BJ (cell line): ENCODE results near the gene SLC22A31. TPM values are rescaled to one million over a fixed set of nuclear protein-coding genes. Genes with fewer than 3 reads are reported as not detected.

Experiments
- CTCF ChIA-PET: fragments of 350-600 bp; formaldehyde crosslinking; extraction: SDS; loops from one replicate; lab custom pipeline; 2021; ENCODE audit warnings: antibody characterized with exemption, inconsistent platforms; lab: Yijun Ruan, JAX
- POLR2A ChIA-PET: fragments of 300-600 bp; sonication (Branson Sonifier 250); formaldehyde crosslinking; extraction: SDS; loops from one replicate; lab custom pipeline; 2021; ENCODE audit warnings: antibody characterized with exemption; lab: Charles Lee
- DNase-seq: peaks from one replicate; pipeline ENCODE4 v3.0.0-alpha.2; 2011; ENCODE audit warnings: low read depth
- H3K27me3 ChIP-seq: 2 replicates; pipeline ENCODE4 v1.6.0; 2011; ENCODE audit warnings: low read length; ENCODE audit not compliant: control insufficient read depth, insufficient read depth
- H3K36me3 ChIP-seq: 2 replicates; pipeline ENCODE4 v1.5.1; 2011; ENCODE audit warnings: low read length; ENCODE audit not compliant: control insufficient read depth, insufficient read depth
- H3K4me3 ChIP-seq: 2 replicates; pipeline ENCODE4 v1.5.1; 2011; ENCODE audit warnings: low read depth, mild to moderate bottlenecking, control low read depth, low read length
- polyA plus RNA-seq: library from polyadenylated mRNA; depleted of rRNA; stranded (reverse); fragments of >200 nt; gene quantifications from 2 replicates; pipeline ENCODE4 v1.2.3, GENCODE V29; 2011
- TF ChIP-seq, protein P1 (sequence below): IDR thresholded peaks from 2 replicates; pipeline ENCODE4 v1.5.1; 2011; ENCODE audit warnings: low read depth, mild to moderate bottlenecking, control low read depth, inconsistent platforms, low read length, moderate library complexity; ENCODE audit not compliant: insufficient read depth

The SLC22A31 gene
- polyA plus RNA-seq, 1 experiment: 0.11 TPM

DNA sequence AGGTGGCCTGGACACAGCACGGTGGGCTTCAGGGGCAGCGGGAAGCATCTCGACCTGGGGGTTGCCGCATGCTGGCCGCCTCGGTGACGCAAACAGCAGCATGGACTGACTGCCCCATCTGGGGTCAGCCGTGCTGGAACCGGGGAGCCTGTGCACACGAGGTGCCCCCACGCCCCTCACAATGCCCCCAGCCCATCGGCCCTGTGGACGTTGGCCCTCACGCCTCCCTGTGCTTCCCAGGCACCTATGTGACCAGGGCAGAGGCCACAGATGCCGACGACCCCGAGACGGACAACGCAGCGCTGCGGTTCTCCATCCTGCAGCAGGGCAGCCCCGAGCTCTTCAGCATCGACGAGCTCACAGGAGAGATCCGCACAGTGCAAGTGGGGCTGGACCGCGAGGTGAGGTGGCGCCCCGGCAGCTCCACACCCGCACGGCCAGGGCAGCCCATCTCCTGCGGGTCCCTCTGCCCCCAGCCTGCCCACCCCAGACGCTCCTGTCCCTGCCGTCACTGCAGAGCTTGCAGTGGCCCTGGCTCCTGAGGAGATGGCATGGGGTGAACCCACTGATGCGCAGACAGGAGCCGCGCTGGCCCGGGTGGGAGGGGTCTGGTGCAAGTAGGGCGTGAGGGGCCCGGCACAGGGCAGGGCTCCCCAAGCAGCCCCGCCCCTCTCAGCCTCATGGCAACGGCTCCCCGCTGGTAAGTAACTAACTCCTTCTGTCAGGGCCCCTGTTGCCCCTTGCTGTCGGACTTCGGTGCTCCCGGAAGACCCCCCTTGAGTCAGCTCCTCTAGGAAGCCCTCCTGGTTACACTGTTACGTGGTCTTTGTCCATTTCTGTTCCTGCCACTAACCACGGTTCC lies 15.2 kb downstream of the SLC22A31 start:
- DNase-seq: no peak
- TF ChIP-seq, protein P1, sequence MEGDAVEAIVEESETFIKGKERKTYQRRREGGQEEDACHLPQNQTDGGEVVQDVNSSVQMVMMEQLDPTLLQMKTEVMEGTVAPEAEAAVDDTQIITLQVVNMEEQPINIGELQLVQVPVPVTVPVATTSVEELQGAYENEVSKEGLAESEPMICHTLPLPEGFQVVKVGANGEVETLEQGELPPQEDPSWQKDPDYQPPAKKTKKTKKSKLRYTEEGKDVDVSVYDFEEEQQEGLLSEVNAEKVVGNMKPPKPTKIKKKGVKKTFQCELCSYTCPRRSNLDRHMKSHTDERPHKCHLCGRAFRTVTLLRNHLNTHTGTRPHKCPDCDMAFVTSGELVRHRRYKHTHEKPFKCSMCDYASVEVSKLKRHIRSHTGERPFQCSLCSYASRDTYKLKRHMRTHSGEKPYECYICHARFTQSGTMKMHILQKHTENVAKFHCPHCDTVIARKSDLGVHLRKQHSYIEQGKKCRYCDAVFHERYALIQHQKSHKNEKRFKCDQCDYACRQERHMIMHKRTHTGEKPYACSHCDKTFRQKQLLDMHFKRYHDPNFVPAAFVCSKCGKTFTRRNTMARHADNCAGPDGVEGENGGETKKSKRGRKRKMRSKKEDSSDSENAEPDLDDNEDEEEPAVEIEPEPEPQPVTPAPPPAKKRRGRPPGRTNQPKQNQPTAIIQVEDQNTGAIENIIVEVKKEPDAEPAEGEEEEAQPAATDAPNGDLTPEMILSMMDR: no peak
- Histone ChIP-seq H3K4me3 (no peak overlapping the region), H3K27me3 (no peaks in the 10 kb centered on the region; the same call in 1 of the 2 replicates), H3K36me3 (no peaks in the 10 kb centered on the region)
- CTCF ChIA-PET: interaction anchor here (1.3 kb wide), 1 partner anchor 32 kb away, joined by 3 read pairs; the partner anchor contains the start of gene ZNF778
- POLR2A ChIA-PET: no interaction called here

DNA sequence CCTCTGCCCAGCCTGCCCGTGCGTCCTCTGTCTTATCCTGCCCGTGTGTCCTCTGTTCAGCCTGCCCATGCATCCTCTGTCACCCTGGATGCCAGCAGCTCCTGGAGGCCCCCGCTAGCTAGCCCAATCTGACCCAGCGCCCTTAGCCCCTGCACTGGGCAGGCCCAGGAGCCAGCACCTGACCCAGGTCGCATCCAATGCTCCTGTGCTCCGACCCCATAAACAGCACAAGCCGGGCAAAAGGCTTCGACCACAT lies 15.7 kb downstream of the SLC22A31 start:
- Histone ChIP-seq H3K27me3 (no peaks in the 10 kb centered on the region; the same call in 1 of the 2 replicates), H3K36me3 (no peaks in the 10 kb centered on the region), H3K4me3 (no peak overlapping the region)
- DNase-seq: no peak
- CTCF ChIA-PET: interaction anchor here (0.9 to 1.3 kb wide), 2 partner anchors 18 to 33 kb away, joined by 3 read pairs; partner anchors contain the start of gene ZNF778
- POLR2A ChIA-PET: no interaction called here
- TF ChIP-seq, protein P1: no peak

DNA sequence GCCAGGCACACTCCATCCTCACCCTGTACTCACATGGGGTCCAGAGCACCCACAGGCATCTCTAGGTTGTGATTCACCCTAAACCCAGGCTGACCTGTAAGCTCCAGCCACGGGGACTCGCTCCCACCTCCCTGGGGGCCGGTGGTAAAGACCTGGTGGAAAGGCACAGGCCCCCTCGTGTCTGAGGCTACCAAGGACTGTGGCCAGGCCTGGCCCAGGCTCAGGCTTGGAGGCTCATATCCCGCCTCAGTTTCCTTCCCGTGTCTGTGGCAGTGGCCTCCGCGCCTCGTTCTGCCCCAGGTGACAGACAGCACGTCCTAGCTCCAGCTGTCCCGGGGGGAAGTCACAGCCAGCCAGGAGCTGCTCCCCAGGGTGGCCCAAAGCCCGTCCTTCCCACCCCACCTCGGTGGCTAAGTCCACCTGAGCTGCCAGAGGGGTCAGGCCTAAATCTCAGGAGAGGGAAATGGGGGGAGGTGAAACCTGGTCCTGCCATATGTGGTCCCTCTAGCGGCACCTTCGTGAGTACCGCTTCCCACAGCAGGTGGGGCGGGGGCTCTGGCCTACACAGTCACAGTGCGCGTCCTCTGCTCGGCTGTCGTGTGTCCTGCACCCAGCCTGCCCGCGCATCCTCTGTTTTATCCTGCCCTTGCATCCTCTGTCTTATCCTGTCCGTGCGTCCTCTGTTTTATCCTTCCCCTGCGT lies 16.2 kb downstream of the SLC22A31 start:
- no peak for DNase-seq
- ChIA-PET CTCF (interaction anchor here (0.9 to 1.3 kb wide), 2 partner anchors 17 to 33 kb away, joined by 3 read pairs; partner anchors contain the start of gene ZNF778), POLR2A (no interaction called here)
- TF ChIP-seq, protein P1: no peak
- Histone ChIP-seq H3K4me3 (no peak overlapping the region), H3K36me3 (no peaks in the 10 kb centered on the region), H3K27me3 (no peaks in the 10 kb centered on the region; the same call in 1 of the 2 replicates)

DNA sequence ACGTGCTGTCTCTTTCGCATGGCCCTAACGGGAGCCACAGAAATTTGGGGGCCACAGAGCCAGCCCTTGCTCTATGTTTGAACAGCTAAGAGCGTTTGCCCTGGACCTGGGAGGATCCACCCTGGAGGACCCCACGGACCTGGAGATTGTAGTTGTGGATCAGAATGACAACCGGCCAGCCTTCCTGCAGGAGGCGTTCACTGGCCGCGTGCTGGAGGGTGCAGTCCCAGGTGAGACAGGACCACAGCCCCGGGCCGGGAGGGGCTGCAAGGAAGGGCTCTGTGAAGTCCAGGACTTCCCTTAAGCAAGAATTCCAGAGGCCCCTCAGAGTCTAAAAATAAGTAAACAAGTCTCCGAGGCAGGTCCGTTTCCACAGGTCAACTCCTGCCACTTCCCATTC lies 16.9 kb downstream of the SLC22A31 start:
- CTCF ChIA-PET: no interaction called here
- TF ChIP-seq, protein P1: no peak
- Histone ChIP-seq H3K36me3 (no peaks in the 10 kb centered on the region), H3K4me3 (no peak overlapping the region), H3K27me3 (no peaks in the 10 kb centered on the region; the same call in 1 of the 2 replicates)
- POLR2A ChIA-PET: no interaction called here
- no peak for DNase-seq

DNA sequence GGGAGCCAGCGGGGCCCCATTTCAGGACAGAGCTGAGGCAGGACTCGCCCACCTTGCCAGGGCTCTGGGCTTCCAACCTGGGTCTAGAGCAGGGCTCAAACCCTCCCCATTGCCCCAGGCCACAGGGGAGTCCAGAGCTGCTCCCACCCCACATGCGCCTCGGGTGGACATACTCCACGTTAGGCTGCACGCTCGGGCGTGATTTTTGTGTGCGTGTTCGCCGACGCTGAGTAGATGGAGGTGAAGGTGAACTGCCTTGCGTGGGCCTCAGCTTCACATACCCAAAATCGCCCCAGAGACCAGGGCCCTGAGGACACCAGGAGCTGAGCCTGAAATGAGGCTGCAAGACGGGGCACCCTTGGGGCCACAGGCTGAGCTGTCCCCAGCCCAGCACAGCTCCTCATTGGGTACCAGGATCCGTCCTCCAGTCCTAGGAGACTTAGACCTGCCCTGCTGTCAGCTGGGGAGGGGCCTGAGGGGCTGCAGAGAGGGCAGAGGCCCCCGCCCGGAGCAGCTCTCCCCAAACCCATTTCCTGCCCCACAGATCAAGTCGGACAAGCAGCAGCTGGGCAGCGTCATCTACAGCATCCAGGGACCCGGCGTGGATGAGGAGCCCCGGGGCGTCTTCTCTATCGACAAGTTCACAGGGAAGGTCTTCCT lies 20.6 kb downstream of the SLC22A31 start:
- TF ChIP-seq, protein P1: no peak
- ChIA-PET POLR2A (no interaction called here), CTCF (no interaction called here)
- no peak for DNase-seq
- H3K4me3 ChIP-seq: no peak overlapping the region
- H3K27me3 ChIP-seq: no peaks in the 10 kb centered on the region; the same call in 1 of the 2 replicates
- H3K36me3 ChIP-seq: no peaks in the 10 kb centered on the region
